Measurements from ENCODE around the gene PC.
A peak's percentile ranks its signal among the peaks of the same experiment; 100 is the strongest.

The PC gene

GRCh38 chr11:66855574-66856495, 102.3 kb downstream of the PC start:
- peak; percentile 89 for DNase-seq (ENCODE audit: low spot score)

DNA sequence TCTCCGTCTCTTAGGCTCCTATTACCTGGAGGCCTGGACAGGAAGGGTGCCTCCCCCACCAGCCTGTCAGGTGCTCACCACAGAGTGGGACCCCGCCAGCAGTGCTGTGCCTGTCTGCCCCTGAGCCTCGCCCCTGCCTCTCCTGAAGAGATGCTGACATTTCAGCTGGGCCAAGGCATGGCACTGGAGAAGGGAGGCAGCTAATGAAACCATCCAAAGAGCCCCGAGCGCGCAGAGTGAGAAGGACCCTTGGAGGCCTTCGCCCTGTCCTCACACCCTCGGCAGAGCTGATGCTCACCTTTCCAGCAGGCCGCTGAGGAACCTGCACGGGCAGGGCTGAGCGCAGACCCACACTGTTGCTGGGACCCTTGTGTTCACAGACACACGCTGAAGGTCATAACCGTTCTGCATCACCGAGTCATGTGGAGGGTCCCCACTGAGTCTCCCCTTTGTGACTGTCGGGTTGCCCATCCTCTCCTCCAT, 103.4 kb downstream of the PC start:
- DNase-seq (ENCODE audit: low spot score) = no peak

- no peak for DNase-seq (ENCODE audit: low spot score)
Measured at GRCh38 chr11:66854231-66854661, 103.9 kb downstream of the PC start.

DNA sequence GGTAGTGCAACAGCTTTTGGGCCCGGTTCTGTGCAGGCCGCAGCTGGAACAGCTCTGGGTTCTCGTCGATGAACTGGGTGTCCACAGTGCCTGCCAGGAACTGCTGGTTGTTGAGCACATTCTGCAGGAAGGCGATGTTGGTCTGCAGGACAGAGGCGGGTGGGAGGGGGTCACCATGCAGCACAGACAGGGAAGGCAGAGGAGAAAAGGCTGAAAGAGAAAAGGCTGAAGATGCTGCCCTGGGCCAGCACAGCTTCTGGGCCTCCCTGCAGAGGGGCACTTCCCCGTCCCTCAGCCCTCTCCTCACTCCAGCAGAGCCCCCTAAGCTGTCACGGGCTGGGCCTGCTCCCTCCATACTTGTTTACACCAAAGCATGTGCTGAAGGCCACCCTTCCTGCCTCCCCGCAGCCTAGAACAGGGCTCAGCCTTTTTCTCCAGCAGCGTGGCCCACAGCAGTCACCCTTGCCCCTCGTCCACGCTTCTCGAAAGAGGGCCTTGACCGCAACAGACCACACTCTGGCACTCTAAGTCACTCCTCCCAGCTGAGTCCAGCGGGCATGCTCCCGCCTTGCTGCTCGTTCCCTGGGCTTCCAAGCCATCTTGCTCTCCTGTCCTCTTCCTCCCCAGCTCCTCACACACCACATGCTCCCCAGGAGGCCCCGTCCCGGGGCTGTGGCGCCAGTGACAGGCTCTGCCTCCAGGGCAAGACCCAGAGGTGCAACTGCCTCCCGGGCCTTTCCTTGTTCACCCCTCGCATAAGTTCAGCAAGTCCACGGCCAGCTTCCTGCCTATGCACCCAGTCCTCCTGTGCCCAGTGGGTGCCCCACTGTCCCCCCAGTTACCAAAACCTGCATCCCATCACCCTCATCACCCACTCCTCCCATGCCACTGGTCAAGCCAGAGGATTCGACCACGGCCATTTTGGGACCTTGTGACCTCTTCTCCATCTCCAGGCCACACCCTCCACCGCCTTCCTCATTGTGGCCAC, 104.6 kb downstream of the PC start:
- DNase-seq (ENCODE audit: low spot score) = no peak

DNA sequence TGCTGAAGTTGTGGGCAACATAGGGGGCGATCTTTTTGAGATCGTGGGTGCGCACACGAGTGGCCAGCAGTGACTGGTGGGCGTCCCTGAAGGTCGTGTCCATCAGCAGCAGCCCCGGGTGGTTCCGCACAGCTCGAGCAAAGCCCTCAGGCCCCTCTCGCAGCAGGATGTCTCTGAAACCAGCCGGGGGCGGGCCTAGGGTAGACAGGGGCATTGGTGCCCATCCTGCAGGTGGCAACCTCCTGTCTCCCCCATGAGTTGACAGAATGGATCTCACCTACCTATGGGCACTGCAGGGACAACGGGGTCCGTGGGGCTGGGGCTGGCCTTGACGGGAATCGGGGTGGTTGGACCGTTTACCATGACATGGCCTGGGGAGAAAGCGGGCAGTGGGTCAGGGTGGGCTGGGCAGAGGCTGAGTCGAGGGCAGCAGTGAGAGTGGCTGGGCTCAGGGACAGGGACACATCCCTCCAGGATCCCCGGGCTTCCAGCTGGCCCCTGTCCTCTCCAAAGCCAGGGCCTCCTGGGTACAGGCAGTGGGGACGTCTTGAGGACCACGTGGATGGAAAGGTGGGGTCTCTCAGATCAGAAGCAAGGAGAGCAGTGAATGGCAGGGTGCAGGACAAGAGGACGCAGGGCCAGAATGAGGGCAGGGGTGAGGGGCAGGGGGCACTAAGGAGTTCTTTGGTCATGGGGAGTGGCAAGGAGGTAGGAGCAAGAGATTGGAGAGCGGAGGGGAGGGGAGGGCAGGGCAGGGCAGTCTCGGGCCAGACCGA, 105.5 kb downstream of the PC start:
- DNase-seq (ENCODE audit: low spot score) = no peak

DNA sequence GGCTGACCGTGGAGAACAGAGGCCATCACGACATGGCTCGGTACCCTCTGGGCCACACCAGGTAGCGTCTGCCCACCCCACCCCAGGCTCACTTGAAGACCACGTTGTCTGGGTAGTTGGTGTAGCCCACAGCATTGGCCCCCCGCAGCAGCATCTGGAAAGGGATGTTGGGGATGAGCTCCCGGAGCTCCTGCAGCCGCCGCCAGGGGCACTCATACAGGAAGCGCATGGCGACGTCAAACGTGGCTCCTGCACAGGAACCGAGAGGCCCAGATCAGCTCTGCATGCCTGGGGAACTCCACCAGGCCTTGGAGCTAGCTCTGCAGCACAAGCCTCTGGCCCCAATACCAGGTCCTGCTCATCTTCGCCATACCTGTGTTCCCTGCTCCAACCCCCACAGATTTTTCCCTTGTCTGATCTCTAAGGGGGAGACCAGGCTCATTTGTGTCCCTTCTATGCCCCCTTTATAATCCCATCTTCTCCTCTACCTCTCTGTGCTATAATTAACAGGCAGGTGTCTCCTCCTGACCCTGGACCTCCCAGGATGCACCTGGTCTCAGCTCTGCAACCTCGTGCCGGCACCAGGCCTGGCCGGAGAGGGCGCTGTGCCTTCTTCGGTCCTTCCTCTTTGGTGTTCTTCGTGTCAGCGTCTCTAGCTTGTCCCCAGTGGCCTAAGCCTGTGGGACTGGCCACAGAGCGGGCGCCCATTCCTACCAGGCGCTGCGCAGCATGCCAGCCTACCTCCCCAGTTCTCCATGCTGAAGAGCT, 106.3 kb downstream of the PC start:
- no peak for DNase-seq (ENCODE audit: low spot score)

DNA sequence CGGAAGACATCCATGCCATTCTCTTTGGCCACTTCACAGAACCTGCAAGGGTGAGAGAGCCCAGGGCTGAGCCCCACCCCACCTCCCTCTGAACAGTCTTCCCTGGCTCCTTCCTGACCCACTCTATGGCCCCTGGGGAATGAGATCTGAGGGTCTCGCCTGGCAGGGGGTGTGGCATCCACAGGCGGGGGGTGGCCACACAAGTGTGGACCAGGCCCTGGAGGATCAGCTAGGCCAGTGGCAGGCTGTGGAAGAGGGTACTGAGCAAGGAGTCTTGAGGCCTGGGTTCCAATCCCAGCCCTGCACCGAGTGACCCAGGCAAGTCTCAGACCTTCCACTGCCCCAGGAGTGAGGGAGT, 107.0 kb downstream of the PC start:
- no peak for DNase-seq (ENCODE audit: low spot score)

GRCh38 chr11:66850588-66851238, 107.5 kb downstream of the PC start:
- DNase-seq (ENCODE audit: low spot score) = no peak

DNA sequence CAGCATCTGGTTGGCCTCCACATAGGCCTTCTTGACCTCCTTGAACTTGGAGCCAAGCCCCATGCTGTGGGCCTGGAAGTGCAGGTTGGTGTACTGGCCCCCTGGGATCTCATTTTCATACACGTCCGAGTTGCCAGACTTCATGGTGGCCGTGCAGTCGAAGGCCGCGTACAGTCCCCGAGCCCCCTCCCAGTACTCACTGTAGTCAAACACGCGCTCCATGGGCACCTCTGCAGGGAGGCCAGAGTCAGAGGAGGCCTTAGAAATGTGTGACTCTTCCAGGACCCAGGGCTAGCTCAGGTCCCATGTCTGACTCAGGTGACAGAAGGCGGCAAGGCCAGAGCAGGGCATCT, 108.0 kb downstream of the PC start:
- no peak for DNase-seq (ENCODE audit: low spot score)

- no peak for DNase-seq (ENCODE audit: low spot score)
Measured at GRCh38 chr11:66849501-66850234, 108.5 kb downstream of the PC start.

DNA sequence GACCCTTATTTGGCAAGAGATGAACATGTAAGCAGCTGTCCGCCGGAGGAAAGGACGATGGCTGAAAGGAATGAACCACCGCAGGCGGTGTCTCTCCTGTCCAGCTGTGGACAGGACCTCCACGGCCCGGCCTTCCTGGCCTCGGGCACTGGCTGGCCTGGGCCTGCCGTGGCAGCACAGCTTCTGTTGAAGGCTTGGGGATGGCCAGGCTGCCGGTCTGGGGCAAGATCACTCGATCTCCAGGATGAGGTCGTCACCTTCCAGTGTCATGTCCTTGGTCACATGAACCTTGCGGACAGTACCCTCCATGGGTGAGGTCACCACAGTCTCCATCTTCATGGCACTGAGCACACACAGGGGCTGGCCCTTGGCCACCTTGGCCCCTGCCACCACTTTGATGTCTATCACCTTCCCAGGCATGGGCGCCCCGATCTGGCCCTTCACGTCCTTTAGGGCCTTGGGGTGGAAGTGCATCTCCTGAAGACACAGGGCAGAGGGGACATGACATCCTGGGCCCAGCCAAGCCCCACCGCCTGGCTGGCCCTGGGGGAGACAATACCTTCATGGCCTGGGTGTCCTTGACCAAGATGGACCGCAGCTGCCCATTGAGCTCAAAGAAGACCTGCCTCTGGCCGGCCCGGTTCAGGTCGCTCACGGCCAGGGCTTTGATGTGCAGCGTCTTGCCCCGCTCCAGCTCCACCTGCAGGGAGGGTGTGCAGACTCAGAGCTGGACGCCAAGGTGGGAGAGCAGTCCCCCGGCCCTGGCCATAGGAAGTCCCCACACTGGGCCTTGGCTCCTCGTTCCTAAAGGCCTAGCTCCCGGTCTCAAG, 109.3 kb downstream of the PC start:
- DNase-seq (ENCODE audit: low spot score) = no peak

- no peak for DNase-seq (ENCODE audit: low spot score)
Measured at GRCh38 chr11:66847461-66848232, 110.5 kb downstream of the PC start.

- DNase-seq (ENCODE audit: low spot score) = no peak
Measured at GRCh38 chr11:66846671-66847091, 111.5 kb downstream of the PC start.

DNA sequence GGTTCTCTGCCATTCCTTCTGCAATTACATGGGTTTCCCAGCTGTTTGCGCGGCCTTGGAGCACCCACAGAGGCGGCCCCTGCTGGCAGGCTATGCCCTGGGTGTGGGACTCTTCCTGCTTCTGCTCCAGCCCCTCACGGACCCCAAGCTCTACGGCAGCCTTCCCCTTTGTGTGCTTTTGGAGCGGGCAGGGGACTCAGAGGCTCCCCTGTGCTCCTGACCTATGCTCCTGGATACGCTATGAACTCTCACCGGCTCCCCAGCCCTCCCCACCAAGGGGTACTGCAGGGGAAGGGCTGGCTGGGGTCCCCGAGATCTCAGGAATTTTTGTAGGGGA, 112.3 kb downstream of the PC start:
- no peak for DNase-seq (ENCODE audit: low spot score)

DNA sequence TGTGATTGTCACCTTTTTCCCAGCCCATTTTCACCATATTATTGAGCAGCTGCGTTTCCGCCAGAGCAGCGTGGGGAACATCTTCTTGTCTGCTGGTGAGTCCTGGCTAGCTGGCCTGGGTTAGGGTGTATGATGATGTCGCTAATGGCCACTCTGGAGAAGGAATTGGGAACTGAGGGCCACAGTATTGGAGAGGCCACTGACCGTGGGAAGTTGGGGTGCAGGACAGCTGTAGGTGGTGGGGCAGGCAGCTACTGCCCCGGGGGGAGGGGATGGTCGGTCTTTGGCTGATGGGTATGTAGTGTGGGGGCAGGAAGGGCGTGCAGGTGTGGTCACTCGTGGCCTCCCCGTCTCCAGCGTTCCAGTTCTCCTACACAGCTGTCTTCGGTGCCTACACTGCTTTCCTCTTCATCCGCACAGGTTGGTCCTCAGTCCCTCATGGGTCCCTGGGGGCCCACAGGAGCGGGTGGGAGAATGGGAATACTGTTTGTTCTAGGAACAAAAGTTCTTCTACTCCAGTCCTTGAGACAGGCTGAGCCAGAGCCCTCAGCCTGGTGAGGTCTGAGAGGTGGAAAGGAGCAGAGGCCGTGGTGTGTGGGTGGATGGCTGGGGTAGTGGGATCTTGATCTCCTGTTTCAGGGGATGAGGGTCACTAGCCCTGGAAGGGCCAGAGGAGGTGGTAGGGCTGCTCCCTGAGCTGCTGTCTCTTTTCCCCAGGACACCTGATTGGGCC, 112.9 kb downstream of the PC start:
- DNase-seq (ENCODE audit: low spot score) = no peak

- DNase-seq (ENCODE audit: low spot score) = no peak
Measured at GRCh38 chr11:66844496-66845142, 113.6 kb downstream of the PC start.
